CD4-positive, alpha-beta T cell treated with Interleukin-17A for 1 hour (primary cell): ENCODE data around the gene ADGRA3.

Experiments
- DNase-seq: peaks from one replicate; pipeline ENCODE4 v3.0.0-alpha.2; 2020

ADGRA3 gene

DNA sequence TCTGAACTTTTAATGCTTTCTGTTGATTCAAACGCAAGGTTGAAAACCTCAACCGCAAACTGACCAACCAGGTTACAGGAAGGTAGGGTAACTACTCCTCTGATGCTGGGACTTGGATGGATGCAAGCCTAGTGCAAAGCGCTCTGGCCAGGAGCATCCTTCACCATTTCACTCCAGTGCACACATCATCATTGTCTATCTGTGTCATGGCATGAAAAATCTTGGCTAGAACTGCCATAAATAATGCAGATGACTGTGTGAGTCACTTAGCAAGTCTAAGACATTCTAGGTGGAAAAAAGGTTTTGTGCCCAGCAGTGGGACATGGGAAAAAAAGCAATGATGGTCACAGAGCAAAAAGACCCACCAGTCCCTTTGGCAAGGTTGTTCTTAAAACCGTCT is 10.9 kb downstream of the ADGRA3 start:
- DNase-seq: no peak

DNA sequence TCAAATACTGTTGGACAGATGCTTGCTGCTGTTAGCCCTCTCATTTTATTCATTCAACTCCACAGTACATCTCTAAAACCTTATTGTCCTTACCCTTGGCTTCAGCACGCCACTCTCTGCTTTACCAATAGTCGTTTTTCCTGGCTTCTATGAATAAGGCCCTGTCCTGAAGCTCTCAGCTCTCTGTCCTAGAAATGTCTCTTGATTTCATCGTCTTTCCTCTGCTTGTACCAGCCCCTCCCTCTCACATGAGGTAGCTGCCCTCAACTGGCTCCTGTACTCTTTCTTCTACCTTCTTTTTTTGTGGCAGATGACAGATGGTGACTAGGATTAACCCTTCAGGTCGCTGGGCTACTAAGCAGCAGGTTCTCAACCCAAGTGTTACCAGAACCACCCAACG is 11.4 kb downstream of the ADGRA3 start:
- DNase-seq: no peak

DNA sequence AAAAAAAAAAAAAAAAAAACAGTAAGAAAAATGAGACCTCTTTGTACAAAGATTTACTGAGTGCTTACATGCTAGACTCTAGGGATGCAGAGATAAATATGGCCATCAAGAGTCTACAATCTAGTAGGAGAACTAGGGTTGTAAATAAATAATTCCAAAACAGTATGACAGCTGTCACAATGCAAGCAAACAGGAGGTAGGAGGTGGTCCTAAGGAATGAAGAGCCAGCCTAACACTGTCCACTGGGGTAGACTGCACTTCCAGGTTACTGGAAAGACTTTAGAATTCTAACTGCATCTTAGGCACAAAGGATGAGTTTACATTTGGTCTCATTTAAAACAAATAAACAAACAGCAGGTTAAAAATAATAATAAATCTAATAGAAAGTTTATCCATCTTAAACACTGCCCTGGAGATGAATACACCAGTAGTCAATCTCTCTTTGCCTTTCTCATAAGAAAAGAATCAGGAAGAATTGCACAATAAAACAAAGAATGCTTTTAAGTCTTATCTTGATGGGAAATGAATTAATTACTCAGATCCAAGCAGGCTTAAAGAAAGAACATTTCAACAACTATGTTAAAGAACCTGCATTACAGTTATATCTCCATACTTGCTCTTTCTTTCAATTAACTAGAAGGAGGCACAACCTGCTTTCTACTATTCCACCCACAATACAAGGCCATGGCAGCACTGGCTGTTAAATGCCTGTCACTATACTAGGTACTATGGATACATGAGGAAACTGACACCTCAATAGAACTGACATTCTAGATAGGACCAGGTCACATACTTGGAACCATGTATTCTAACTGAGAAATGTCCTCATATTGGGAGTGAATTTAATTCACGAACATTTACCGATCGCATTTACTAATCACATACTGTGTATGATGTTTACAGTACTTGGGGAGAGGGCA is 12.7 kb downstream of the ADGRA3 start:
- DNase-seq: no peak

DNA sequence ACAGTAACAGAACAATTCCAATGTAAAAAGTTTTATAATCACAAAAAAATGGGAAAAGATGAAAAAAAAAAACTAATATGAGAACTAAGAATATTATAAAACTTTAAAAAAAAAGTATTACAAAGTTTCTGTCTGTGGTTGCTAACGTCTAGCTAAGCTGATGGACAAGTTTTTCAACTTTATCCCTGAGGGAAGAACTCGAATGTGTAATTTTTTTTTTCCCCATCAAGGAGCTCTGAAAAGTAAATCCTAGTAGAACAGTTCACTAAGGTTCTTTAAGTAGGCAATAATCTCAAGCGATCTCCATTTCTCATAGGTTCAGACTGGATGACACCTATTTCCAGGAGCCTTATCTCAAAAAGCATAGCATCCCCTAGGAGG is 14.2 kb downstream of the ADGRA3 start:
- DNase-seq: no peak

DNA sequence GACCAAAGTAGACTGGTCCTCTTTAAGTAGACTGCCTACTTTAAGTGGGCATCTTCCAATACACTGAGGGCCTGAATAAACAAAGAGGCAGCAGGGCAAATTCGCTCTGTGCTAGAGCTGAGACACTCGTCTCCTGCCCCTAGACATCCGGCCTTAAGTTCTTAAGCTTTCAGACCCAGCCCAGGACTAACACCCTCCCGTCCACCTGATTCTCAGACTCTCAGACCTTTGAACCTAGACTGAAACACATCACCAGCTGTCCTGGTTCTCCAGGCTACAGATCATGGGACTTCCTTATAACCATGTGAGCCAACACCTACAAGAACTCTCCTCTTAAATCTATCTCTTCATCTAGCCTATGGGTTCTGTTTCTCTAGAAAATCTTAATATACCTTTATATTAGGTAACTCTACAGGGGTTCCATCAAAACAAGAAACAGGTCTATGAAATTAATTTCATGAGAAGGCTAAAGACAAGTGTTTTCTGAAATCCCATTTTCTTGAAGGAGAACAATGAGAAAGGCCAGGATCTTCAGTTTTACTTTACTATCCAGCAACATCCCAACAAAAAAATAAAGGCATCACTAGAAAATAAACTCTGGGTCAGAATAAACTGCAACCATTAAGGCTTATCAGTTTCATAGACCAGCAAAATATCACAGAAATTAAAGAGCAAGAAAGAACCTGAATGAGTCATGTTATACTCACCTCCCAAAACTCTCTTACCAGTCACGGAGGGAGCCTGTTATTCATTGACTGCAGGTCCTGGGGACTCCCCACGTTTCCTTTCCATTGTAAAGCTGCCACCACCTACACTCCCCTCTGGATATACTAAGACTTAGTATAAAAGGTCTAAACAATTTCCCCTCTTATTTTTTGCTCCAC is 14.8 kb downstream of the ADGRA3 start:
- DNase-seq: no peak

DNA sequence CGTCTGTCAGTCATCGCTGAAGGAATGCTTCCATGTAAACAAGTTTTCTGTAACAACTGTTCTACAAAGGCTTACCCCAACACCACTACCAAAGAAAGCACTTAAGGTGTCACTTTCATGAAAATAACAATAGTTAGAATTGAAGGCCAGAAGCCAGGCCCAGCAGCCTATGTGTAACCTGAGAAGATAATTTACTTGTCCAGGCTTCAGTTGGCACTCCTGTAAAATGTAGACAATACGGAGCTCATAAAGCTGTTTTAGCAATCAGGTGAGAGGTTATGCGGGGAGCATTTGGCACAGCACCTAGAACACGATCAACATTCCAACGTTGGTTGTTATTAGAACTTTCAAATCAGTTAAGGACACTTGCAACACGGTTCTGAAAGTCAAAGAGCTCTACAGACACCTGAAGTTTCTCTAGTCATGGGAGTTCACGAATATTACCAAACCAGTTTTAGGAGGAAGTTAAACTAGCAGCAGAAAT is 15.7 kb downstream of the ADGRA3 start:
- no peak for DNase-seq

DNA sequence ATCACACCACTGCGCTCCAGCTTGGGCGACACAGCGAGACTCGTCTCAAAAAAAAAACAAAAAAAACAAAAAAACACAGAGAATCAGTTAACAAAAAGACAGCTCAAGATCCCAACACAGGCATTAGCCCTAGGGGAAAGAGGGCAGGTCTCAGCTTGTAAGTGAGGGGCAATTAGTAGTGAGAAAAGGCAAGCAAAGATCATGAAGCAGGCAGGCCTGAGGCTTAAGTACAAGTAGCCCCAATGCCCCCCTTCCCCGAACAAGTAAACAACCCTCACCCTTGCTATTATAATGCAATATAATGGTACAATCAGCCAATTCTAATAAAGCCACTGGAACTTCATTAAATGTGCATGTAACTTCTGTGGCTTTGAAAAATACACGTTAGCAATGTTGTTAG is 17.0 kb downstream of the ADGRA3 start:
- DNase-seq: no peak

DNA sequence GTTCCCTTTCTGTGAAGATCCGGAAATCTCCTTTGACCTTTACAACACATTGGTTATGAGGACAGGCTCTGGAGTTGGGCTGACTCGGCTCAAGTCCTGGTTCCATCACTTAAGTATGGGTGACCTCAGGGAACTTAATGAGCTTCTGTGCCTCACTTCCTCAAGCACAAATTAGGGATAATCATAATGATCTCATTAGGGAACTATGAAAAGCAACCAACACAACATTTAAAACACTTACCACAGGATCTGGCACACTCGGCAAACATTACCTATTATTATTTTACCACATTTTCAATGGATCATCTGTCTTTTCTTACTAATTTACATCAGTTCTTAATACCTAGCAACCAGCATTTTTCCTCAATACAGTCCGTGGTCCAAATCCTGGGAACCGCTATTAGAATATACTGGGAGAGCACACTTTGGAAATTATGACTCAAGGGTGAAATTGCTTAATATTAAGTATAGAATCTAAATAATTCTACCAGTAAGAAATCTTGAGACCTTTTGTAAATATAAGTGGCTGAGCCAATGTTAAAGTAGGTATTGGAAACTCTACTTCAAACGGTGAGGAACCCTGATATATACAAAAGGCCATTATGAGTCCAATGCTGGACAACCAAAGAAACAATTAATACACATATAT is 19.6 kb downstream of the ADGRA3 start:
- DNase-seq: no peak

DNA sequence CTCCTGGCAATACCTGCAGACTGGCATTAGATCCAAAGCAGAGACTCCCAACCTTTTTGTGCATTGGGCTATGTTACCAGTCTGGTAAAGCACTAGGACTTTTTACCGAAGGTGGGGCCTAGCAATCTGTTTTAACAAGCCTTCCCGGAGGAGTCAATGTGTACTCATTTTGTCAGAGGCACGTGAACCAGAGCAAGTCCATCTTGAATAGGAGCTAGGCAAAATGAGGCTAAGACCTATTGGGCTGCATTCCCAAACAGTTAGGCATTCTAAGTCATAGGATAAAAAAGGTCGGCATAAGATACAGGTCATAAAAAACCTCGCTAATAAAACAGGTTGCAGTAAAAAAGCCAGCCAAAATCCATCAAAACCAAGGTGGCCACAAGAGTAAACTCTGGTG is 22.3 kb downstream of the ADGRA3 start:
- no peak for DNase-seq

DNA sequence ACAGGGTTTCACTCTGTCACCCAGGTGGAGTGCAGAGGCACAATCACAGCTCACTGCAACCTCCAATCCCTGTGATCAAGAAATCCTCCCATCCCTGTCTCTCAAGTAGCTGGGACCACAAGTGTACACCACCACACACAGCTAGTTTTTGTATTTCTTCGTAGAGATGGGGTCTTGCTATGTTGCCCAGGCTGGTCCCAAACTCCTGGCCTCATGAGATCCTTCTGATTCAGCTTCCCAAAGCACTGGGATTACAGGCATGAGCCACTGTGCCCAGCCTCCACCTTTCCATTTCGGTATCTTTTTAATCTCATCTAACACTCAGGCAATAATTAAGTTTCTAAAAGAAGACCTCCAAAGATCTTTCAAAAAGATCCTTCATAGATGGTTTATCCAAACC is 22.9 kb downstream of the ADGRA3 start:
- no peak for DNase-seq

DNA sequence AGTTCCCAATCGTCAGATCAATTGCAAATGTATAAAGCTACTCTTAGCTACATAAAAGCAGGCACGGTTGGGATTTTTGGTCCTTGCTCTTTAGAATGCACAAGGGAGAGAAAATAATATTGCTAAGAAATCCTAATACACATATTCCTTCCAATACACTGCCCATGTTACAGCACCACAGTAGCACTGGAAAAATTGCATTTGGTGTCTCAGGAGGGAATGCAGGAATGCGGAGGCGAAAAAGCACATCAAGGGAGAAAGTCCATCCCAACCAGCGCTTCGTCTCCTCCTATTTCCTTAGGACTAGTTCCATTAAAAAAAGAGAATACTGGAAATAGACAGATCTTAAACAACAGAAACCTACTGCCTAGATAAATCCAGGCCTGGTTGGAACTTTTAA is 23.9 kb downstream of the ADGRA3 start:
- no peak for DNase-seq

DNA sequence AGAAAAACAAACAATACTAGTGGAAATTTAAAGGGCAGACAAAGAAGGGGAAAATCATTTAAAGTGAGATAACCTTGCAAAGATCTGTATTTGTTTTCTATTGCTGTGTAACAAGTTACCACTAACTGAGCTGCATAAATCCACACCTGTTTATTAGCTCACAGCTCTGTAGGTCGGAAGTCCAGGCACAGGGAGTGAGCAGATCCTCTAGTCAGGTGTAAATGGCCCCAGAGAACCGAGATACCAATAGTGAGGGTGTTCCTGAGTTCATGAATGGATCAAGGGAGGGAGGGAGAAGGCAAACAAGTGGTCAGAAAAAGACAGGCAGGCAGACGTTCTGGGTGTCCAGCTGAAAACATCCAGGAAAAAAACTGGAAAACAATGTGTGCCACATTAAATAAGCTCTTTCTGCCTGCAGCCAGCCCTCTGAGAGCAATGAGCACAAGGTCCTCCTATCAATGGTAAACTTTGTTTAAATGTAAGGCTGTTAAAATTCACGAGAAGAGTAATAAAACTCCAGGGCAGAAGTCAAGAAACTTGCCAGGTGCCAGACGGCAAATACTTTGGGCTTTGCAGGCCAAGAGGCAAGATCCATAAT is 25.0 kb downstream of the ADGRA3 start:
- no peak for DNase-seq

DNA sequence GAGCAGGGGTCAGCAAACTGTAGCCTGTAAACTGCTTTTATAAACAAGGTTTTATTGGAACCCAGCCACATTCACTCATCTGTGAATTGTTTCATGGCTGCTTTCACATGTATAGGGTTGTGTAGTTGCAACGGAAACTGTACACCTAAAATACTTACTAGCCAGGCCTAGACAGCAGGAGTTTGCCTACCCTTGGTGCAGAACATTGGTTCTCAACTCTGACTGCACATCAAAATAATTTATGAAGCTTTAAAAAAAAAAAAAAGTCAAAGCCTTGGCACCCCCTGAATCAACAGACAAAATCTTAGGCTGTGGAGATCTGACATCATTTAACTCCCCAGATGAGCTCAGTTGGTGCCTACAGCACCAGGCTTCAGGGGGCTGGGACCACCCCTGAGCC is 27.8 kb downstream of the ADGRA3 start:
- no peak for DNase-seq

DNA sequence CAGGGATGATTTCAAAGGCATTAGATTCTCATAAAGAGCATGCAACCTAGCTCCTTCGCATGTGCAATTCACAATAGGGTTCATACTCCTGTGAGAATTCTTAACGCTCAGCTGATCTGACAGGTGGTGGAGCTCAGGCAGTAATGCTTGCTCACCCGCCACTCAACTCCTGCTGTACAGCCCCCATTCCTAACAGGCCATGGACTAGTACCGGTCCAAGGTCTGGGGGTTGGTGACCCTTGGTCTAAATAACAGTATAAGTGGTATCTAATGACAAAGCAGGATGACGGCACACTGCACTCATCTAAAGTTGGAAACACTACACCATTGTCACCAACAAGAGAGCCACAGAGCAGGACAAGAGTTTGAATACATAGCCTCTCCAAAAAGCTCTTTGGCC is 28.5 kb downstream of the ADGRA3 start:
- DNase-seq: no peak

DNA sequence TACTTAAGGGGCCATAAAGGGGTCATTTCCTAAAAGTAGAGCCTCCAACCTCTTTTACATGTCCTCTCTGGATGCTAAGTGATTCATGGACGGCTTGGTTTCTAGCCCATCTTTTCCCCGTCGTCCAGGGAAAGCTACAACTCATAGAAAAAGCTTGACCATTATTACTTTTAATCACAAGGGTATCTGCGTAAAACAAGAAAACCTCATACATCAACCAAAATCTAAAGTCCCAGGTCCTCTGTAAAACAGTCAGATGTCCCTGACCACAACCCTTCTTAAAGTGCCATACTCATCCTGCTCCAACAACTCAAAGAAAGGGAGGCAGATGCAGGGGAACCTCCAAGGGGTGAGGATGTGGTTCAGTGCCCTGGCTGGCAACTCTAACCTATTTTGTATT is 29.6 kb downstream of the ADGRA3 start:
- no peak for DNase-seq

DNA sequence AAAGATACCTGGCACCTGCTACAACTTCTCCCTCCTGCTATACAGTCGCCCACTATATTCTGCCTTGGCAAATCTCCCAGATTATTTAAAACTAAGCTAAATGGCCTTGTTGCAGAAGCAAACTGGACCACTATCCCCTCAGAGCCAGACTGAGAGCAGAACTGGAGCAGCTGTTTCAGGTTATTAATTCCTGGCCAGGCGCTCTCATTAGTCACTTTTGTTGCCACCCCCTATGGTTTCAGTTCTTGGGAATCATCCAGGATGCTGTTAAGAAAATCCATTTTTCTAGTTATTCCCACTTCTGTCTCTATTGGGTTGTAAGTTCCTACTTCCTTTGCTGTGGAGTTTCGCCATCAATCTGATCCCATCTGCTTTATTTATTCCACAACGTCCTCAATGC is 30.1 kb downstream of the ADGRA3 start:
- no peak for DNase-seq

DNA sequence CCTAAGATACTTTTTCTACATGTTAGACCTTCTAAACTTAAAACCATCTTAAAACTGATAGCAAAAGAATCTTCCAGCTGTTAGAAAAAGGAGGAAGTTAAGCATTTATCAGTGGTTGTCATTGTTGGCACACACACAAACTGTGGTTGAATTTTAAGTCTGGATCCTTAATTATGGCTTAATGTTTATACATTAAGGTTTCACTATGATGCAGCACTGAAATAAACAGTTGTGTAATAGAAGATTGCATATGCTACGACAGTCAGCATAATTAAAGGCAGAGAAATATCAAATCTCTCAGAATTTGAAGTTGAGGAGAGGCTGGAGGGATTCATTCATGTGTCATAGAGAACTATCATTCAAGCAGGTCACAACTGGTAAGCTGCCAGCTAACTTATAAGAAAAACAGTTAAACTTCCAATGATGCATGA is 32.3 kb downstream of the ADGRA3 start:
- no peak for DNase-seq

DNA sequence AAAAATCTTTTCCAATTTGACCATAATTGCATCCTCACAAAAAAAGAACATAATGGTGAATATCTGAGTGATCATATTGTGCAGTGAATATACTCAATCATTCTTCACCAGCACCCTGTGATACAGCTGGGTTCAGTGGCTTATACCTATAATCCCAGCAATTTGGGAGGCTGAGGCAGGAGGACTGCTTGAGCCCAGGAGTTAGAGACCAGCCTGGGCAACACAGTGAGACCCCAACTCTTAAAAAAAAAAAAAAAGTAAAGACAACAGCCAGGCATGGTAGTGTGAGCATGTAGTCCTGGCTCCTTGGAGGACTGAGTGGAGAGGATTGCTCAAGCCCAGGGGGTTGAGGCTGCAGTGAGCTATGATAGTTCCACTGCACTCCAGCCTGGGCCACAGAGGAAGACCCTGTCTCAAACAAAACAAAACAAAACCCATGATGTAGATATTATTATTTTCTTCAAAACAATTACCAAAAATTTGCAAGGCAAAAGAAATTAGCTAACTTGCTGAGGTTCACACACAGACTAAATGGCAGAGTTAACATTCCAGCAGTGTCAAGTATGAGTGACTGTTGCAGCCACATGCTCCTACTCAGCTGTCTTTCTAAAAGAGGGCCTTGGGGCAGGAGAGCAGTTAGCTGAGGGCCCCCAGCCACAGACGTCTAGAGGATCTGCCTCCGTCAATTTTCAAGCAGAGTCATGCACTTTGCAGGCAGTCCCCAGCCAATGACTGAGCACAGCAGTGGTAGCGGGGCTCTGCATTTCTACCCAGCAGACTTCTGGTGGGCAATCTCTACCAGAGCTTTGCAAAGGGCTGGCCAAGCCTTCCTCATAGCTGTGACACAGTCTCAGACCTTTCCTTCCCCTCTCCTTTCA is 33.4 kb downstream of the ADGRA3 start:
- no peak for DNase-seq

DNA sequence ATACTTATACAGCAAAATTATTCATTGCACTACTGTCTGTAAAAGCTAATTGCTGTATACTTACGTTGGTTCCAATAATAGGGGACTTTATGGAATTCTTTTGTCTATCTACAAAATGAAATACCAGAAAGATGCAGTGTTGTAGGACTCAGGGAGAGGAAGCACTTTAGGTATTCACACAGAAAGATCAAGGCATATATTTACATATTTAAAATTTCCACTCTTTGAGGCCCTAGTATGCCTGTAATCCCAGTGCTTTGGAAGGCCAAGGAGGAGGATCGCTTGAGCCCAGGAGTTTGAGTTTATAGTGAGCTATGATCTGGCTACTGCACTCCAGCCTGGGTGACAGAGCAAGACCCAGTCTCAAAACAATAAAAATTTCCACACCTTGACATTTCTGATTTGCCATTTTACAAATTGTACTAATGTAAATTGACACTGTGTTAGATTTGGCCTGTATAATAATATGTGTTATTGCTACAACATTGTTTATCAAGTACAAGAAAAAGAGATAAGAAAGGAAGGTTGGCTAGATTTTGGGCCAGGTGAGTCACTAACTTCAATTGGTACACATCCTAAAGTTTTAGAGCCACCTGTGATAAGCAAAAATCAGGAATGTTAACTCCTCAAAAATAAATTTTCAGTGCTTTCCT is 35.1 kb downstream of the ADGRA3 start:
- DNase-seq: no peak

DNA sequence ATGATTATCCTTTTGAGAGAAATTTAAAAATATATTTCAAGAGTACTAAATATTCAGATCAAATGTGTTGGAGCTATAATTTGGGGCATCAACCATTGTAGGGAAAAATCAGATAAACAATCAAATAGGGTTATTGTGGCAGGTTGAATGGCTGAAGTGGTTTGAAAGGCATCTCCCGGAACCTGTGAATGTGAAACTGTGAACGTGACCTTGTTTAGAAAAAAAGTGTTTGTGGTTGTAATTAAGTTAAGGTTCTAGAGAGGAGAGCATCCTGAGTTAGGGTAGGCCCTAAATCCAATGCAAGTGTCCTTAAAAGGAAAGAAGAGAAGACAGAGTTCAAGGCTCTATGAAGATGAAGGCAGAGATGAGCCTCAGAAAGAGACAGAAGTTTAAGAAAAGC is 37.4 kb downstream of the ADGRA3 start:
- DNase-seq: no peak

DNA sequence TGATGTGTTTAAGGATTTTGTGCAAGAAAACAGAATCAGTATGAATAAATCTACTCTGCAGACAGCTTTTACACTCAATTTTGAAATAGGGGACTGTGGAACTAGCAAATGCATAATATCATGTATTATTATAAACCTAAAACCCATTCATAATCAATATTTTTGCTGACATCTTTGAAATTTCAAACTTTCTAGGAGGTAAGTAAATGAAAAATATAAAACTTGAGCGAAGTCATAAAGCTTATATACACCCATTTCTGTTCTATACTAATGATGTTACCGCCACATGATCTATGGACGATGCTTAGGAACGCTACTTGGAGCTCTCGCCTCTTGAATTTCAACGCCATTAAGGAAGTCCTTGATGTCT is 38.1 kb downstream of the ADGRA3 start:
- DNase-seq: no peak
